SHP77 treated with DMSO at 0.1 percent for 48 hours (cell line): Measurements from ENCODE around the gene KBTBD3.
"Not testable (repeated sequence)": the region's sequence is repeated elsewhere in the genome, so short reads cannot be mapped to it uniquely, and the experiment has no call there.

Source experiments
- DNase-seq: peaks from one replicate; lab custom pipeline; 2025; lab: John Stamatoyannopoulos, UW

The KBTBD3 gene

DNA sequence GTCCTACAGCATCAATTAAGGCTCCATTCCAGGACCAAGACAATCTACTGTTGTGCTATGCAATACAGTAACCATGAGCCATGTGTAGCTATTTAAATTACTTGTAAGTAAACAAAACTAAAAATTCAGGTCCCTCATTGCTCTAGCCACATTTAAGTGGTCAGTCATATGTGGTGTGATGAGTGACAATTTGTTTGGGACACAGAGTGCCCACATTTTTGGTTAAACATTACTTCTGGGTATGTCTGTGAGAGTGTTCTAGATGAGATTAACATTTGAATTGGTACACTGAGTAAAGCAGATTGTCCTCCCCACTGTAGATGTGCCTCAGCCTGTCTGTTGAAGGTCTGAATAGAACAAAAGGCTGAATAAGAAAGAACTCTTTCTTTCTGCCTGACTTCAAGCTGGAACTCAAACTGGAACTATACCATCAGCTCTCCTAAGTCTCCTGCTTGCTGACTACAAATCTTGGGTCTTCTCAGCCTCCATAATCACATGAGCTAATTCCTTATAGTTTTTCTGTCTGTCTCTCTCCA lies 15.8 kb downstream of the KBTBD3 start:
- no peak for DNase-seq

- DNase-seq = no peak
These were observed 17.5 kb downstream of the KBTBD3 start for GRCh38 chr11:106059617-106060016.

- not testable (repeated sequence) for DNase-seq
These were observed 18.8 kb downstream of the KBTBD3 start for GRCh38 chr11:106058377-106058776.

GRCh38 chr11:106051103-106051502 lies 26.0 kb downstream of the KBTBD3 start:
- DNase-seq = no peak

GRCh38 chr11:106049727-106050476 lies 27.2 kb downstream of the KBTBD3 start:
- DNase-seq = no peak

DNA sequence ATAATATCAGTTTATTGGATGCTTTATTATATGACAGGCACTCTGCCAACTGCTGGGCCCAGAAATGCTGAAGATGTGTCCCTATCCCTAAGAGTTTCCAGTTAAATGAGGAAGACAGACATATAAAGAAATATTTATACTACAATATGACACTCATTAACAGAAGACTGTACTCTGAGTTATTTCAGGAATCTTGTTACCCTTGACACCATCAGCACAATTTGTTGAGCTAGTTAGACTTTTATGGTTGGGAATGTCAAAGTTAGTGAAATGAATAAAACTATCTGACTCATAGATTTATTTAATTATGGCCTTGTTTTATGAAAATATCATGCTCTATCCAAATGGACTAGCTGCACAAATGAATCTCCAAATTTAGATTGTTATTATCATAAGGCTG lies 29.5 kb downstream of the KBTBD3 start:
- DNase-seq = no peak

- DNase-seq = no peak
These were observed 33.6 kb downstream of the KBTBD3 start for GRCh38 chr11:106043540-106043939.

- DNase-seq = no peak
These were observed 44.3 kb downstream of the KBTBD3 start for GRCh38 chr11:106032861-106033260.

DNA sequence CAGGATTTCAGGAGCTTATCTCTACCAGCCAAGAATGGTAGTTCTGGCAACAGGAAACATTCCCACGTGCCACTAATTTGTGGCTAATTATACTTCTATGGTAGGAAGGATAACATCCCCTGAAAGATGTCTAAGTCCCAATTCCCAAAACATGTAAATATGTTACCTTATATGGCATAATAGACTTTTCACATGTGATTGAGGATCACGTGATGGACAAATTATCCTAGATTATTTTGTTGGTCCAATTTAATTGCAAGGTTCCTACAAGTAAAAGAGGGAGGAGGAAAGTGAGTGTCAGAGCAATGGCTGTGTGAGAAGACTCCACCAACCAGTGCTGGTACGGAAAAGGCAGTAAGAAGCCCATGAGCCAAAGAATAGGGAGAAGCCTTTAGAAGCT lies 45.2 kb downstream of the KBTBD3 start:
- DNase-seq = no peak

DNA sequence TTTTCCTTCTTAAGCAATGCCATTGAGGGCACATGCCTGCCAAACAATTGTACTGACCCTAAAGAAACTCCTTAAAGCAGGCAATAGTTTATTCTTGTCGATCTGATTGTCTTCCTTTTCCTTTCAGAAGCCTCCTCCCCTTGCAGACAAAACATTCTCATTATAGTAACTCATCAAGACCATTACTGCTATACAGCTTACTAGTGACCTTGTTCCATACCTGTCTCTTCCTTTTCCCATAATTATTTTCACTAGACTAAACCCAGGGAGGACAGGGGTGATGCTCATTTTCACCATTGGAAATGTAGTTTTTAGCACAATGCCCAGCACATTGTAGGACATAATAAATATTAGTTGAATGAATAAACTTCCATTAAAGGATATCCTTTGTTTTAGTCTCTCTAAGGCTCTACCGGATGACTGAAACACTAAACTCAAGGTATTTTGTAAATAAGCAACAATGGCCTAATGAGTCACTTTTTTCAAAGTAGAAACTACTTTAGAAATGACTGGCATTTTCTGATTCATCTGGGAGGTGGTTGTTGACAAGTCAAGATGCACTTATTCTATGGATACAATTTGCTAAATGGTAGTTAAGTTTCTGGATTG lies 45.8 kb downstream of the KBTBD3 start:
- DNase-seq = no peak

GRCh38 chr11:106030609-106031008 lies 46.5 kb downstream of the KBTBD3 start:
- no peak for DNase-seq

DNA sequence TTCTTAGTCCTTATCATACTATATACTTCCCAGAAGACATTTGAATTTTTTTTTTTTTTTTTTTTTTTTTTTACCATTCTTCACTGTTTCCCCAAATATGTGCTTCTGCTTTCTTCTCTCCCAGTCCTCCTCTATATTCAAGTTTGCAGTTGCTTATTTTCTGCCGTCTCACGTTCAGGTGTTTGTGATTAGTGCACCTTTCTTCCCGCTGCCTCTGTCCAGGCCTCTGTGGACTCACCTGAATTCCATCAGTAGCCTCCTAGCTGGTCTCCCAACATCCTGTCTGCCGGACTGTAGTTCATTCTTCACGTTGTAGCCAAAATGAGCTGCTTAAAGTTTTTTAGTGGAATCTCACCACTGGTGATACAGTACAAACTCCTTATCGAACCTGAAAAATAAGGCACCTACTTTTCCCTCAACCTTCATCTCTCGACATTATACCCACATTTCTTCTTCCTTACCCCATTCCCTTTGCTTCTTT lies 54.3 kb downstream of the KBTBD3 start:
- no peak for DNase-seq

DNA sequence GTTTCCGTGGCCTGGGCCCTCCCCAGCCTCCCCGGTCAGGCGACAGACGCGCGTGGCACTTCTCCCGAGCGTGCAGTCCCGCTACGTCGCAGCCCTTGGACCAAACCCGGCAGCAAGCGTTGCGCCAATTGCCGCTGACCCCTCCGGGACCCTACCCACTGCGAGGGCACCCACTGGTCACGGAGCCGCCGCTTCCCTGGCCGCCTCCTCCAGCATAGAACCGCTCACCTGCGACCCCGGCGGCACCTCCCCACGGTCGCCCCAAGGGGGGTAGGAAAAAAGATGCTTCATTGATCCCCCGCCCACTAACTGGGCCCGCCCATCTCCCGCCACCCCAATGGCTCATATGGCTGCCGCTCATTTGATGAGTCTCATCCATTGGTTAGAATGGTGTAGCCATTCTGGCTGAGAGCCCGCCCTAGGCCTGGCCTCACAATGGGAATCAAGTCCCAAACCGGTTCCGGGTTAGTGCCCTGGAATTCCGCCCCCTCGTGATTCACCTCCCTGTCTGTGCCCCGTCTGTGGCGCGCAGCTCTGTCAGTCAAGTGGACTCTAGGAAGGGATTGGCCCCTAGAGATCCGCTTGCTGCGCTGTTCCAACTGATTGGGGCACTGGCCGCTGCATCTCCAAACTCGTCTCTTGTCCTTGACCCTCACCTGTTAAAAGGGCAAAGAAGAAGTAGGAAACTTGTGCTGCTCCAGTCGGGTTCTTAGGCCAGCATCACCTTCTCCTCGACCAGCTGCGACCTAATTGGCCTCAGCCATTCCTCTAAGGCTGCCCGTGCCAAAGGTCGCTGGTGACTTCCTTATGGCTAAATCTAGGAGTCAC lies 55.0 kb downstream of the KBTBD3 start, which contains the start of gene MSANTD4:
MSANTD4 (minus strand) TSS at position 274 of the 828 bp plus-strand sequence. CDS start 11,323 bp downstream, outside the sequence.
- peak; percentile 97 for DNase-seq

GRCh38 chr11:106021181-106021966 lies 55.8 kb downstream of the KBTBD3 start:
- DNase-seq = no peak

GRCh38 chr11:106017093-106017492 lies 60.1 kb downstream of the KBTBD3 start:
- no peak for DNase-seq

- no peak for DNase-seq
These were observed 62.1 kb downstream of the KBTBD3 start for GRCh38 chr11:106015066-106015465.

DNA sequence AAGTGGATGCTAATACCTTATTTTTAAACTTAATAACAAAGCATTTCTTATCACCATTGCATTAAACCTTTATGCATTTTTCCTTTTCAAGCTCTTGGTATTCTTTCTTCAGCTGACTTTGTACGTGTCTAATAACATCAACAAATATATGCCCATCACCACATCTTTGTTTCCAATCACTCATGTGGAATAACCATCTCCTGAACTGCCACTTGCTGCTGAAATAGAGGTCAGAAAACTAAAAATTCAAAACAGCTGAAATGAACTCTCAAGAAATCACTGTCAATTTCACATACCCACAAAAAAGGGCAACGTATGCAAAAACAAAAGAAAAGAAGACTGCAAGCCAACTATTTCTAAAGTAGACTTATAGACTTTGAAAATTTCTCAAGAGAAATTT lies 62.5 kb downstream of the KBTBD3 start:
- DNase-seq = no peak

- DNase-seq = no peak
These were observed 63.1 kb downstream of the KBTBD3 start for GRCh38 chr11:106014035-106014434.

DNA sequence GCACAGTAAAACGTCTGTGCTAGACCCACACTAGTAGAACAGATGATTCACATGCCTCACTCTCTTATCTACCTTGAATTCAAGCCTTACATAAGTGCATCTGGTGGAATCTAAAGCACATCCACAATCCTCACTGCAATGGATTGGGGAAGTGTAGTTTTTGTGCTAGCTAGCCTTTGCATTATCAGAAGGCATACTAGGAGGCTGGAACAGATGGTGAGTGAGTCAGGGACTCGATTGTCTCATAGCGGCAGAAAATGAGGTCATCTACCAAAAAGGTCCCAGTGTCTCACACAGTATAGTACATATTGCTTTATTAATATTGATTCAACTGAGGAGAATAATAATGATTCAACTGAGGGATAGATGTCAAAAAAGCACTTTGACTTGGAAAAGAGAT lies 64.4 kb downstream of the KBTBD3 start:
- DNase-seq = no peak

DNA sequence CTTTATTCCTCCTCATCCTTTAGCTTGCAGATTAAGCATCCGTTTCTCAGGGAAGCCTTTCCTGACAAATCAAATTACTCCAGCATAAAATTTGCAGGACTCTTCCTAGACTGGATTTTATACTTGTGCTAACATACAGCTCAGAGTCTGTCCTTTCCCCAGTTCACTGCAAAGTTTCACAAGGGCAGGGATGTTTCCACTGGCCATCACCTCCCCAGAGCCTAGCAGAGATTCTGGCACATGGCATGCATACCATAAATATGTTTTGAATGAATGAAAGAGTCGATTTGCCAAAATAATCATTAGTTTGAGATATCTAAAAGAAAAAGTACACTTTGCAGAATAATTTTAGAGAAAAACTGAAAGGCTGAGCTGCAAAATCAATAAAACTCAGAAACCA lies 65.7 kb downstream of the KBTBD3 start:
- no peak for DNase-seq

- not testable (repeated sequence) for DNase-seq
These were observed 74.1 kb downstream of the KBTBD3 start for GRCh38 chr11:106003094-106003493.
